Esophagus muscularis mucosa (tissue), 4 donors: ENCODE data around the gene ZBTB39. TPM values are rescaled to one million over a fixed set of nuclear protein-coding genes. Genes with fewer than 3 reads are reported as not detected.
A peak's percentile ranks its signal among the peaks of the same experiment; 100 is the strongest.

ENCODE experiments used
- DNase-seq: peaks from one replicate; pipeline ENCODE4 v3.0.0-alpha.2; 2017; ENCODE audit errors: extremely low spot score
- H3K27ac ChIP-seq, 4 donors: fragments of 200-600 bp; sonication (generic); replicated peaks in 1 of 4; 1 replicate in 3 of 4; 2 replicates in 1 of 4; pipeline ENCODE4 v1.5.1; 2016 to 2019; ENCODE audit warnings: mild to moderate bottlenecking in 1 of 4
- H3K27me3 ChIP-seq, 4 donors: fragments of 200-600 bp; sonication (generic); one replicate each; pipeline versions ENCODE4 v1.5.1 to v1.6.0; 2016 to 2019
- H3K36me3 ChIP-seq, 4 donors: fragments of 200-600 bp; sonication (generic); one replicate each; pipeline ENCODE4 v1.5.1; 2016 to 2019
- H3K4me1 ChIP-seq, 4 donors: fragments of 200-600 bp; sonication (generic); one replicate each; pipeline ENCODE4 v1.5.1; 2016 to 2019
- H3K4me3 ChIP-seq, 4 donors: fragments of 200-600 bp; sonication (generic); 1 replicate in 2 of 4; 2 replicates in 2 of 4; pipeline ENCODE4 v1.5.1; 2016 to 2019; ENCODE audit warnings: mild to moderate bottlenecking in 4 of 4, moderate library complexity in 1 of 4
- H3K9me3 ChIP-seq, 4 donors: fragments of 200-600 bp; sonication (generic); 1 replicate in 3 of 4; 2 replicates in 1 of 4; pipeline ENCODE4 v1.5.1; 2016 to 2019
- EP300 ChIP-seq: sonication (generic); formaldehyde crosslinking; IDR thresholded peaks from one replicate; pipeline ENCODE4 v1.6.1; 2017; ENCODE audit warnings: antibody characterized with exemption
- POLR2A ChIP-seq: fragments of 450-650 bp; IDR thresholded peaks from one replicate; pipeline ENCODE4 v1.6.1; 2017; ENCODE audit warnings: antibody characterized with exemption, moderate library complexity, mild to moderate bottlenecking, low read depth
- POLR2AphosphoS5 ChIP-seq, 2 donors: sonication (generic); formaldehyde crosslinking; IDR thresholded peaks; one replicate each; pipeline ENCODE4 v1.6.1; 2017; ENCODE audit warnings: antibody characterized with exemption in 2 of 2
- WGBS: methylation state at CpG from one replicate; pipeline ENCODE4 v1.1.5; 2018; 5-methylcytosine and 5-hydroxymethylcytosine counted together
- intact Hi-C: fragments of 100-400 bp; cut with DNase I; formaldehyde crosslinking; loops from one replicate; pipeline ENCODE4 v1.15.1; 2023
- total RNA-seq, 4 donors: library from RNA; depleted of rRNA; stranded (reverse); fragments of >200 nt; gene quantifications; one replicate each; pipeline versions ENCODE4 v1.1.0 to v1.2.1, GENCODE V29; 2016
- TF ChIP-seq, protein P1 (sequence below), 3 experiments: fragments of 200-600 bp in 2 of 3; fragments of 450-650 bp in 1 of 3; sonication (generic) in 2 of 3; IDR thresholded peaks; one replicate each; pipeline ENCODE4 v1.5.1; 2017 to 2019; ENCODE audit warnings: antibody characterized with exemption in 3 of 3, mild to moderate bottlenecking in 2 of 3, moderate library complexity in 1 of 3

The ZBTB39 gene
- total RNA-seq, 4 donors from 2014 or later, result 5.0 to 9.1 (median 7.1) TPM

DNA sequence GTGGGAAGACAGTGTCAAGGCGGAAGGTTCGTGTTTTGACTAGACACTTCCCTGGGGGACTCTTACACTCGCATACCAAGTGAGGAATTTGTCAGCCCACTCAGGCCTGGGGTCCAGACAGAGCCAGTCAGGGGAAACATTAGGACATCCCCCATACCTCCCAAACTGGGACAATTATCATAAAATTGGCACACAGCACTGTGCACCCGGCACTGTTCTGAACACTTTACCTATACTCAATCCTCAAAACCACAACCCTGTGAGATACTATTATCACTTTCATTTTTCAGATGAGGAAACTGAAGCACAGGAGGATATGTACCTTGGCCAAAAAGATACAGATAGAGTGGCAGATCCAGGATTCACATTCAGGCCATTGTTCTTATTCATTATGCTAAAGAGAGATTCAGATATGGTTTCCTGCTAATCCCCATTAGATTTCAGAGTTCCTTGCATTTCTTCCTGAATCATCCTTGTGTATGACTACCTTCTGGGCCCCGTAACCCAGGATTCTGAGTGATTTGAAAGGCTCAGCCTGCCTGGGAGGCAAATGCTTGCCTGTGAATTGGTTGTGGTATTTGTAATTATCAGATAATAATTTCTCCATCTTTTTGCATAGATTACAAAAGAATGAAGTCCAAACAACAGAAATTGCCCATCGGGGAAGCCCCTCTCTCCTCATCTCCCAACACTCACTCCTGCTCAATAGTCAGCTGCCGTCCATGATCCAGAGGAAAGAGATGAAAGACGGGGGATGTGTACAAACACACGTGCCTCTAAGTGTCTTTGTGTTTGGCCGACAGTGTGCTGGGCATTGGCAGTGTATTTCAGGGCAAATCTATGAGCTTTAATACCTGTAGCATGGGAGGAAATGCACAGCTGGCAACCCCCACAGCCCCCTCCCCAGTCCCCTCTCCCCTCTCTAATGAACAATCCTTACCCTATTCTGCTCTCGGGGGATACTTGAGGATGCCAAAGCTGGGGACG lies 5.4 kb upstream of the ZBTB39 start:
- H3K4me3 ChIP-seq, result no peak overlapping the region
- 68% methylated on average over 12 of the region's 12 CpGs for WGBS
- TF ChIP-seq EP300, result no peak
- TF ChIP-seq POLR2AphosphoS5 (IDR thresholded peaks at IDR 0.05), result no peak
- TF ChIP-seq POLR2A, result no peak
- TF ChIP-seq, protein P1, sequence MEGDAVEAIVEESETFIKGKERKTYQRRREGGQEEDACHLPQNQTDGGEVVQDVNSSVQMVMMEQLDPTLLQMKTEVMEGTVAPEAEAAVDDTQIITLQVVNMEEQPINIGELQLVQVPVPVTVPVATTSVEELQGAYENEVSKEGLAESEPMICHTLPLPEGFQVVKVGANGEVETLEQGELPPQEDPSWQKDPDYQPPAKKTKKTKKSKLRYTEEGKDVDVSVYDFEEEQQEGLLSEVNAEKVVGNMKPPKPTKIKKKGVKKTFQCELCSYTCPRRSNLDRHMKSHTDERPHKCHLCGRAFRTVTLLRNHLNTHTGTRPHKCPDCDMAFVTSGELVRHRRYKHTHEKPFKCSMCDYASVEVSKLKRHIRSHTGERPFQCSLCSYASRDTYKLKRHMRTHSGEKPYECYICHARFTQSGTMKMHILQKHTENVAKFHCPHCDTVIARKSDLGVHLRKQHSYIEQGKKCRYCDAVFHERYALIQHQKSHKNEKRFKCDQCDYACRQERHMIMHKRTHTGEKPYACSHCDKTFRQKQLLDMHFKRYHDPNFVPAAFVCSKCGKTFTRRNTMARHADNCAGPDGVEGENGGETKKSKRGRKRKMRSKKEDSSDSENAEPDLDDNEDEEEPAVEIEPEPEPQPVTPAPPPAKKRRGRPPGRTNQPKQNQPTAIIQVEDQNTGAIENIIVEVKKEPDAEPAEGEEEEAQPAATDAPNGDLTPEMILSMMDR (IDR thresholded peaks at IDR 0.05), result no peak
- intact Hi-C loops, result no loop called here
- H3K27ac ChIP-seq, result no peak overlapping the region
- H3K36me3 ChIP-seq, result no peaks in the 10 kb centered on the region
- no peaks in the 10 kb centered on the region for H3K9me3 ChIP-seq
- peaks cover 0 to 15% (median 6%) of the 10 kb centered on the region in 4 donors for H3K4me1 ChIP-seq
- DNase-seq, result no peak
- peaks cover 0 to 25% (median 0%) of the 10 kb centered on the region in 4 donors for H3K27me3 ChIP-seq

DNA sequence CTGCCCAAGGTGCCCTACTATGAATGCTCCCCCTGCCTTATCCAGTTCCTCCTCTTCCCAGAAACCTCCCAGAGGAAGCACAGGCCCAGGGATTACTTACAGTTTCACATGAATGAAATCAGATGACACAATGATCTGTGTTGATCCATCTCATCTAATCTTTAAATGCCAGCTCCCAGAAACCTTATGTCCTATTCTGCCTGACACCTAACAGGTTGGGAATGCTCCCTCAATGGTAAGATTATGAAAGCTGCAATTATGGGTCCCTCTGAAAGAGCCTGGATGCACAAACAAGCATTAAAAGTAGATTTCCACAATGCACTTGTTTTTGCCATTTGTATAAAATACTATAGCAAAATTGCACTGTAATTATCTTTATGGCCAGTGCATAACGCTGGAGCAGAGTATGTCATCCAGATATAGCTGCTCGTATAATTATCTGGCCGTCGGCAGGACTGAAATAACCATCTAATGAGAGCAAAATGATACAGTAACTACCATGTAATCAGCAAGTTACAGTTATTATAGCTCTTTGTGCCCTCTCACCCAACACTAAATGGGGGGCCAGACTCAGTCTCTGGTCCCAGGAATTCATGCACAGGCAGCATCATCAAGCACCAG lies 4.4 kb upstream of the ZBTB39 start:
- no peaks in the 10 kb centered on the region for H3K9me3 ChIP-seq
- no peaks in the 10 kb centered on the region for H3K36me3 ChIP-seq
- peaks cover under 1 to 19% (median 10%) of the 10 kb centered on the region in 4 donors for H3K4me1 ChIP-seq
- intact Hi-C loops, result no loop called here
- H3K4me3 ChIP-seq, result no peak overlapping the region
- DNase-seq, result no peak
- no peak for TF ChIP-seq POLR2A
- TF ChIP-seq POLR2AphosphoS5 (IDR thresholded peaks at IDR 0.05), result no peak
- no peak for TF ChIP-seq EP300
- TF ChIP-seq, protein P1 (IDR thresholded peaks at IDR 0.05), result no peak
- H3K27me3 ChIP-seq, result peaks cover 0 to 18% (median 0%) of the 10 kb centered on the region in 4 donors
- no peak overlapping the region for H3K27ac ChIP-seq
- 79% methylated on average over 4 of the region's 4 CpGs for WGBS

DNA sequence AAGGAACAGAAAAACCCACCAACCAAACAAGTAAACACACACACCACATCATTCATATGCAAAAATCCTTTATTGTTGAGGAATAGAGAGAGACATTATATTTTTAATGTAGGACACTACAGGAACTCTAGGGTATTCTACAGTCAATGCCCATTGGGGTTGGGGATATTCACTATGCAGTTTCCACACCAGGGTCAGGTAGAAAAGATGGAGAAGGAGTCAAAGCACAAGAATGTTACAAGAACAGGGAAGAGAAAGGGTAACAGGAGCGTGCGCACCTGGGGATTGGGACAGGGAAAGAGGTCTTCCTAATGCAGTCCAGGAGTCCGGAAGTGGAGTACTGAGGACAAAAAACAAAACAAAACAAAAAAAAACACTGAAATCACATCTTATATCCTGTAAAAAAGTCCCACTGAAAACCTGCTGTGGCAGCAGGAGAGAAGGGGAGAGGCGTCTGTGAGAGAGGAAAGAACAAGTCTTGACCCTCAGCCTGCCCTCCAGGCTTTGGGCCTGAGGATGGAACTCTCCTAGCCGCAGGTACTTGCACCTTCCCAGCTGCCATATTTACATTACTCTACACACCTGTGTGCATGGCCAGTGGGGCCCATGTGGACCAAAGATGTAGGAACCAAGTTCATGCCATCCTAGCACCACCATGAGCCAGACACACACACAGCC lies 3.7 kb upstream of the ZBTB39 start:
- Histone ChIP-seq H3K9me3 (no peaks in the 10 kb centered on the region), H3K27me3 (peaks cover 0 to 13% (median 0%) of the 10 kb centered on the region in 4 donors), H3K27ac (no peak overlapping the region), H3K4me1 (peaks cover 7 to 26% (median 17%) of the 10 kb centered on the region in 4 donors), H3K4me3 (no peak overlapping the region), H3K36me3 (no peaks in the 10 kb centered on the region)
- TF ChIP-seq EP300, result no peak
- TF ChIP-seq POLR2AphosphoS5 (IDR thresholded peaks at IDR 0.05), result no peak
- no peak for TF ChIP-seq POLR2A
- TF ChIP-seq, protein P1 (IDR thresholded peaks at IDR 0.05), result no peak
- intact Hi-C loops, result loop anchor here (5.0 kb wide), 2 partner anchors 47 to 102 kb away; partner anchors contain the start of gene STAT6
- WGBS, result 87% methylated on average over 5 of the region's 5 CpGs
- DNase-seq, result no peak

DNA sequence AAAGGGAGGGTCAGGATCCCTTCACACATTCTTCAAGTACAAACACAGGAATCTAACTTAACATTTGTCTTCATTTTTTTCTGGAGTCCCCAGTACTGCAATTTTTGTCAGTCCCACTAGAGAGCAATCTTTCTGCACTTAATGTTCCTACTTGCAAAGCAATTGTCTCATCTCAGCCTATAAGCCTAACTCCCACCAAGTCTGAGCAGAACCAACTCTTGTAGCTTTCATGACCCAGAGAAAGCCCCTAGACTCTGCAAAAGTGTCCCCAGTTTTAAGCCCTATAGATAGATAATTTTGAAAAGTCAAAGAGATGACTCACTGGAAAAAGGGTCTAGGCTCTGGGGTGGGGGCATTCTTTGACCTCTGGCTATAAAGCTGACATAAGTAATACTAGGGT lies 1.8 kb upstream of the ZBTB39 start:
- Histone ChIP-seq H3K4me3 (no peak overlapping the region), H3K36me3 (peaks cover 15 to 16% (median 15%) of the 10 kb centered on the region in 4 donors), H3K4me1 (peaks cover 10 to 34% (median 26%) of the 10 kb centered on the region in 4 donors), H3K27ac (no peak overlapping the region), H3K9me3 (no peaks in the 10 kb centered on the region), H3K27me3 (no peaks in the 10 kb centered on the region)
- no peak for TF ChIP-seq POLR2AphosphoS5 (IDR thresholded peaks at IDR 0.05)
- TF ChIP-seq, protein P1 (IDR thresholded peaks at IDR 0.05), result peak in 2 of 3 experiments; percentile 48 to 57
- no peak for TF ChIP-seq EP300
- no peak for TF ChIP-seq POLR2A
- DNase-seq, result no peak
- intact Hi-C loops, result loop anchor here (5.0 kb wide), 2 partner anchors 49 to 104 kb away; partner anchors contain the start of gene STAT6
